ENCODE measurements around the gene MYD88. TPM values are rescaled to one million over a fixed set of nuclear protein-coding genes. Genes with fewer than 3 reads are reported as not detected.

Gene MYD88
- 4.4 and 5.2 TPM in 2 replicates for total RNA-seq (2014; rRNA removed; shearing (Covaris generic))

DNA sequence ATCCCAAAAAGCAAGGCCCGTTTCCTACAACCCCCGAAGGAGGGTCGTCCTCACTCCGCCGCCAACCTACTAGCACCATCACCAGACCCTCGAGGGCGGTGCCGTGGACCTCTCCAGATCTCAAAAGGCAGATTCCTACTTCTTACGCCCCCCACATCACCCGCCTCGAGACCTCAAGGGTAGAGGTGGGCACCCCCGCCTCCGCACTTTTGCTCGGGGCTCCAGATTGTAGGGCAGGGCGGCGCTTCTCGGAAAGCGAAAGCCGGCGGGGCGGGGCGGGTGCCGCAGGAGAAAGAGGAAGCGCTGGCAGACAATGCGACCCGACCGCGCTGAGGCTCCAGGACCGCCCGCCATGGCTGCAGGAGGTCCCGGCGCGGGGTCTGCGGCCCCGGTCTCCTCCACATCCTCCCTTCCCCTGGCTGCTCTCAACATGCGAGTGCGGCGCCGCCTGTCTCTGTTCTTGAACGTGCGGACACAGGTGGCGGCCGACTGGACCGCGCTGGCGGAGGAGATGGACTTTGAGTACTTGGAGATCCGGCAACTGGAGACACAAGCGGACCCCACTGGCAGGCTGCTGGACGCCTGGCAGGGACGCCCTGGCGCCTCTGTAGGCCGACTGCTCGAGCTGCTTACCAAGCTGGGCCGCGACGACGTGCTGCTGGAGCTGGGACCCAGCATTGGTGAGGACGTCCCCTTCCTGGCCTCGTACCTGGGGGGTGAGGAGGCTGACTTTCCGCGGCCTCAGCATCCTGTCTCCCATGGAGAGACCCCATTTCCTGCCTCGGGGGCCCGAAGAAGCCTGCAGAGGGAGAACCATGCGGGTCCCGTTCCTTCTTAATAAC is at the start of gene MYD88:
Gene MYD88 (plus strand): TSS at position 313 of the 842 bp plus-strand sequence. CDS start 40 bp downstream, at position 353.
- Histone ChIP-seq H3K36me3 (peaks cover 25% of the 10 kb centered on the region), H3K27ac (peak within 1 kb of the TSS; percentile 43), H3K4me1 (replicated peaks) (peaks cover 20% of the 10 kb centered on the region), H3K4me3 (peak within 1 kb of the TSS; percentile 83), H3K9me3 (replicated peaks) (no peaks in the 10 kb centered on the region), H3K27me3 (replicated peaks) (no peaks in the 10 kb centered on the region)
- DNase-seq (ENCODE audit: low read depth in 1 of 2, low spot score in 2 of 2), result peak; percentile 75 to 76

DNA sequence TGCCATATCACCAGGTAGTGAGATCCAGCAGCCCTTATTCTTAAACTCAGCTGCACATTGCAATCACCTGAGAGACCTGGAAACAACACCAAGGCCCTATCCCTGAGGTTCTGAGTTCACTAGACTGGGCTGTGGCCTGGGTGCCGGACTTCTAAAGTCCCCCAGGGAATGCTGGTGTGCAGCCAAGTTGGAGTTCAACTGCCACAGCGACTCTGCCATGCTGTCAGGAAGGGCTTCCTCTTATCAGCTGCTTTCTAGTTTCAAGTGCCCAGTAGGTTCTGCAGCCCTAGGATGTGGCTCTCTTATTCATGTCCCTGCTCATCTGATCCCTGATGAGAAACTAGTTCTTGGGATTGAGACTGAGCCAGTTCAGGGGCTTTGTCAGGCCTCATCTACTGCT is 49.3 kb upstream of the MYD88 start:
- Histone ChIP-seq H3K9me3 (replicated peaks) (no peaks in the 10 kb centered on the region), H3K4me1 (replicated peaks) (no peaks in the 10 kb centered on the region), H3K27me3 (replicated peaks) (no peaks in the 10 kb centered on the region; the same call in 1 of the 2 replicates), H3K4me3 (no peak overlapping the region), H3K27ac (no peak overlapping the region), H3K36me3 (no peaks in the 10 kb centered on the region)
- DNase-seq (ENCODE audit: low read depth in 1 of 2, low spot score in 2 of 2), result no peak

DNA sequence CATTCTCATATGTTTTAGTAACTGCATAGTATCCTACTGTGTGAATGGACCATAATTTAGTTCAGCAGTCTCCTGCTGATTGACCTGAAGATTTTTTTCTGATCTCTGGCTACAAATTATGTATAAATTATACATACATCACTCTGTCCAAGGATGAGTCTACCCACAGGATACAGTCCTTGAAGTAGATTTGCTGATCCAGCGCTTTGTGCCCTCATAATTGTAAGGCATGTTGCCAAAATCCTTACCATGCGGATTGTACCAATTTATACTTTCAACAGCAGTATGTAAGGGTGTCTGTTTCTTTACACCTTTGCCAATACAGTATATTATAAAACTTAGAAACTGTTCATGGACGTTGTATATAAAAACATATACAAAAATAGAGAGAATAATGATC is 48.0 kb upstream of the MYD88 start:
- Histone ChIP-seq H3K27me3 (replicated peaks) (no peaks in the 10 kb centered on the region; the same call in 1 of the 2 replicates), H3K4me1 (replicated peaks) (no peaks in the 10 kb centered on the region), H3K9me3 (replicated peaks) (no peaks in the 10 kb centered on the region), H3K4me3 (no peak overlapping the region), H3K36me3 (no peaks in the 10 kb centered on the region), H3K27ac (no peak overlapping the region)
- DNase-seq (ENCODE audit: low read depth in 1 of 2, low spot score in 2 of 2), result no peak

DNA sequence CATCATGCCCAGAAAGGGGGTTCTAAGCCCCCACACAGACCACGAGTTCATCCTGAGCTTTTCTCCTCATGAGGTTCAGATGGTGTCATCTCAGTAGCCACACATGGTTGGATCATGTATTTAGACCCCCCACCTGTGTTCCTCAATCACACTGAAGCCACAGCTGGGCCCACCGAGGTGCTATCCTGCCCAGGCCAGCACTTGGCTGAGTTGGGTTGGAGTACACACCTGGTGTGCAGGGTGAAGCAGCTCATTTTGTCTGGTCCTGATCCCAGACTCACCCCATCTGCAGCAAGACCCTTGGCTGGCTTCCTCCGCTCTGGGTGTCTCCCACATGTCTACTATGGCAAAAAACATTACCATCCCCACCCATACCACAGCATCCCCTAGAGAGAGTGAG is 43.5 kb upstream of the MYD88 start:
- H3K27me3 ChIP-seq (replicated peaks), result no peaks in the 10 kb centered on the region; the same call in 1 of the 2 replicates
- H3K4me3 ChIP-seq, result no peak overlapping the region
- no peaks in the 10 kb centered on the region for H3K4me1 ChIP-seq (replicated peaks)
- no peaks in the 10 kb centered on the region for H3K36me3 ChIP-seq
- no peak overlapping the region for H3K27ac ChIP-seq
- H3K9me3 ChIP-seq (replicated peaks), result no peaks in the 10 kb centered on the region
- DNase-seq (ENCODE audit: low read depth in 1 of 2, low spot score in 2 of 2), result no peak

DNA sequence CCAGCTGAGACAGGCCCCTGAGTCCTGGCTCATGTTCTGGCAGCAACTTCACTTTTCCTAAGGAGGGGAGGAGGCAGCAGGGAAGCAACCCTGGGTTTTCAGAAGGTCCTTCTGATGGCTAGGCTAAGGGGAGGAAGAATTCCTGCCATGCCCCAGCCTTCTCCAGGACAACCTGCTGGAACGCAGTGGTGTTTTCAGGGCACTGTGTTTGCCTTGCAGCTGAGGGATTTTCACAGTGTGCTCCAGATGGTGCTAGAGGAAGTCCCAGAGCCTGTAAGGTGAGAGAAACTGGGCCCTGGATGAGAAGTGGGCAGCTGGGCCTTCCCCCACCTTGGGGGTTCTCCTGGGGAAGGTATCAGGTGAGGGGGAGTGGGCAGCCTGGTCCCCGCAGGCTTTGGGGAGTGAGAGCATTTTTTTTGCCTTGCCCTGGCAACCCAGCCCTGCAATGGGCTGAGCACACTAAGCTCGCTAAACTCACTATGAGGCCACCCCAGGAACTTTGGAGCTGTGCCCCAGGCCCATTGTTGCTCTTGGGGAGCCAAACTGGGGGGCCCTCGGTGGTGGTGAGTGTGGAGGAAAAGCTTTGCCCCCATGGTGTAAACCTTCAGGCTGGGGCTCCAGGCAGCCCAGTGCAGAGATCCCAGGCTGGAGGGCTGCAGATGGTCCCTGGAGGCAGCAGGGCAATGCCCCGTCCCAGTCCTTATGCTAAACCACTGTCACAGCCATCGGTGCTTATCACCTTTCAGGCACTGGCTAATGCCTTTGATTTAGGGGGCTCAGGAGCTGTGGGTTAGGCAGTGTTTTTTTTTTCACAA is 42.6 kb upstream of the MYD88 start:
- no peak overlapping the region for H3K4me3 ChIP-seq
- no peak for DNase-seq (ENCODE audit: low read depth in 1 of 2, low spot score in 2 of 2)

DNA sequence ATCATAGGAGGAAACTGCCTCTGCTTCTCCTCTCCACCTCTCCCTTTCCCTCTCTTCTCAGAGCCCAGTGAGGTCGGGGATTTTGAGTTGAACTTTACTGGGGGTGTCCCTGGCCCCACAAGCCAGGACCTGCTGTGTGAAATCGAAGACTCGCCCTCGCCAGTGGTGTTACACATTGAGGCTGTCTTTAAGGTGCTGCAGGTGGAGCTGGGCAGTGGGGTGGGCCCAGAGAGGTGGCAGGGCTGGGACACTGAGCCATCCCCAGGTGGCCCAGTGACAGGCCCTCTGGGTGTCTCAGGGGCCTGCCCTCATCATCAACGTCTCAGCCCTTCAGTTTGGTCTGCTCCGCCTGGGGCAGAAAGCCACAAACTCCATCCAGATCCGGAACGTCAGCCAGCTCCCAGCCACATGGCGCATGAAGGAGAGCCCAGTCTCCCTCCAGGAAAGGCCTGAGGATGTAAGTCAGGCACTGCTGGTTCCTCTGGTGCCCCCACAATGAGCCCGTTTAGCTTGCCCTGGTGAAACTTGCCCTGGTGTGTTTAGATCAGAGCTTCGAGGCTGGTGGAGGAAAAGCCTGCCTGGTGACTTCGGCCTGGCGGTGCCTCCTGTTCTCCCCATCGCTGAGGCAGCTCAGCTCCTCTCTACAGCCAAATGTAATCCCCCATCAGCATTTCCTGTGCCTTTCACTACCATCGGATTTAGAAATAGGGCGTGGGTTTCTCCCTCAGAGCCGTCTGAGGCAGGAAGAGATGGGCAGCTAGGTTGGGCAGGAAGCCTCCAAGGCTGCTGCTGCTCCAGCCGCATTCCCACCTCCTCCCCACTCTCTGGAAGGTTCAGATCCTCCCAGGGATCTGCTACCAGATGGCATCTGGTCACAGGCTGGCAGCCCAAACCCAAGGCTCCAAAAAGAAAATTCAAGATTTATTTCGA is 40.8 kb upstream of the MYD88 start:
- no peaks in the 10 kb centered on the region for H3K36me3 ChIP-seq
- H3K9me3 ChIP-seq (replicated peaks), result no peaks in the 10 kb centered on the region
- no peak for DNase-seq (ENCODE audit: low read depth in 1 of 2, low spot score in 2 of 2)
- H3K27me3 ChIP-seq (replicated peaks), result peaks cover 3% of the 10 kb centered on the region; the same call in 1 of the 2 replicates
- no peak overlapping the region for H3K27ac ChIP-seq
- no peaks in the 10 kb centered on the region for H3K4me1 ChIP-seq (replicated peaks)
- H3K4me3 ChIP-seq, result no peak overlapping the region

More for the DNA sequence above, 42.6 kb upstream of the MYD88 start:
- Histone ChIP-seq H3K27me3 (replicated peaks) (peaks cover 3% of the 10 kb centered on the region), H3K4me1 (replicated peaks) (no peaks in the 10 kb centered on the region), H3K36me3 (no peaks in the 10 kb centered on the region), H3K27ac (no peak overlapping the region), H3K9me3 (replicated peaks) (no peaks in the 10 kb centered on the region)

DNA sequence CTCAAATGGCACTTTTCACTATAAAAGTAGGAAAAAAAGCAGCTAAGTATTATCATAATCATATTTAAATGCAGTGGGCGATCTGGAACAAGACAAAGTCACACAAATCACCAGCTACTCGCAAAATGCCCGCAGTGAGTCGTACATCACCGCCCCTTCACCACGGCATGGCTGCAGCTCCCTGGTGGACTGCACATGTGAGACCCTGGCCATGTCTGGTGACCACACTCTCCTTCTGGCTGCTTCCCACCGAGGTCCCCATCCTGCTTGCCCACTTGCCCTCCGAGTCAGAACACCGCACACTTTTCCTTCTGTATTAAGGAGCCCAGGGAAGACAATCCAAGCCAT is 40.1 kb upstream of the MYD88 start:
- Histone ChIP-seq H3K9me3 (replicated peaks) (no peaks in the 10 kb centered on the region), H3K27me3 (replicated peaks) (peaks cover 3% of the 10 kb centered on the region; the same call in 1 of the 2 replicates), H3K27ac (no peak overlapping the region), H3K4me1 (replicated peaks) (no peaks in the 10 kb centered on the region), H3K36me3 (no peaks in the 10 kb centered on the region), H3K4me3 (no peak overlapping the region)
- DNase-seq (ENCODE audit: low read depth in 1 of 2, low spot score in 2 of 2), result no peak

DNA sequence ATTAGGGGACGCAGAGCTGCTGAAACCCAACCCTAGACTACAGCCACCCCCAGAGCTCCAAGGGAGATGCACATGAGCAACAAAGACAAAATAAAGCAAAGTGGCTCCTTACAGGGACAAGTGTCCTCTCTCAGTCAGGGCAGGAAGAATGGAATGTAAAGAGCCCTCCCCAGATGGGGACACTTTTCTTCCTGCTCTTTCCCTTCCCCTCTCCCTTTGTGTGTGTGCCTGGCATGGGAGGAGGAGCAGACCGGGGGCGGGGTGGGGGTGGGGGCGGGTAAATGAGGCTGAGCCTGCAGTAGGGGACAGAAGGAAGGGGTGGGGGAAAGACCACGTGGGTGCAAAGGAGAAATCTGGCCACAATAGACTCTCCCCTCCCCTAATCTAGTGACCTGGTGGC is 38.9 kb upstream of the MYD88 start:
- H3K27me3 ChIP-seq (replicated peaks), result peaks cover 3% of the 10 kb centered on the region; the same call in 1 of the 2 replicates
- no peak for DNase-seq (ENCODE audit: low read depth in 1 of 2, low spot score in 2 of 2)
- no peaks in the 10 kb centered on the region for H3K36me3 ChIP-seq

DNA sequence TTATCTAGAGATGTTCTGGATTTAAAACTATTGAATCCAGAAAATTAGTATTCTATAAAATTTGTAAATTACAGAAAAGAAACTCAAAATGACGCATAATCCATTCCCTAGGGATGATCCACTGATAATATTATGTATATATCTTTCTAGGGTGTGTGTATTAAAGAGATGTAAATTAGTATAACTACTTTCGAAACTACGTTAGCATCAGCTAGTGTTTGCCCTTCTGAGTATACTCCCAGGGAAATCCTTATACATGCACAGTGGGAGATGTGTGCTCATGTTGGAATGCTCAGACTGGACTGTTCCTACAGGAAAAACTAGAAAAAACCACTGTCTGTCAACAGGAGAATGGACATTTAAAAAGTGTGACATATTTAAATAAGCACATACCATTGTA is 38.0 kb upstream of the MYD88 start:
- Histone ChIP-seq H3K4me3 (no peak overlapping the region), H3K27ac (no peak overlapping the region), H3K4me1 (replicated peaks) (no peaks in the 10 kb centered on the region), H3K27me3 (replicated peaks) (peaks cover 3% of the 10 kb centered on the region; the same call in 1 of the 2 replicates), H3K9me3 (replicated peaks) (no peaks in the 10 kb centered on the region), H3K36me3 (no peaks in the 10 kb centered on the region)
- DNase-seq (ENCODE audit: low read depth in 1 of 2, low spot score in 2 of 2), result no peak

More for the DNA sequence above, 38.9 kb upstream of the MYD88 start:
- Histone ChIP-seq H3K9me3 (replicated peaks) (no peaks in the 10 kb centered on the region), H3K4me3 (no peak overlapping the region), H3K27ac (no peak overlapping the region), H3K4me1 (replicated peaks) (no peaks in the 10 kb centered on the region)

DNA sequence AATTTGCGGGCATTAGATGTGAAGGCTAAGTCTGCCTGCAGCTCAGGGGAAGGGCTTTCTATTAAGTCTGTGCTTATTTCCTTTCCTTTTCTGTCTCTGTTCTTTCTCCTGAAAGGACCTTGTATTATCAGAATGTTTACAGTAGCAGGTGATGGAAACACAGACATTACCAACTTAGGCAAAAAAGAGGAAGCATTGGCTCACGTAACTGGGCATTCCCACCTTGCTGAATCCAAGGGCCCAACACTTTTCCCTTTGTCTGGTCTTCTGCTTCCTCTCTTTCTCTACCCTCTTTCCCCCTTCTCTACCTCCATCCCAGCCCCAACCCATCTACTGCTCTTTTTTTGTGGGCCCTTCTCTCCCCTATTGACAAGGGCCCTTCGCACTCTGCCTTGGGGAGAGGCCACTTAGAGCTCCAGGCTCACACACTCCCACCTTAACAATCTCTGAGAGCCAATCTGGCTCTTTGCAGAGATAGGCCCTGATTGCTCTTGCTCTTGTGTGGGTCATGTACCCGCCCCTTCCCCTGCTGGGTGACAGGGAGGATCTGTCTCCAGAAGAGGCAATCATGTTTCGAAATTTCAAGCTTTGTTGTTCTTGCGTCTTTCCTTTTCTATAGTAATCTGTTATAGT is 36.5 kb upstream of the MYD88 start:
- Histone ChIP-seq H3K9me3 (replicated peaks) (no peaks in the 10 kb centered on the region; the same call in 1 of the 2 replicates), H3K27ac (no peak overlapping the region), H3K4me1 (replicated peaks) (no peaks in the 10 kb centered on the region), H3K27me3 (replicated peaks) (peaks cover 3% of the 10 kb centered on the region; the same call in 1 of the 2 replicates), H3K36me3 (no peaks in the 10 kb centered on the region), H3K4me3 (no peak overlapping the region)
- DNase-seq (ENCODE audit: low read depth in 1 of 2, low spot score in 2 of 2), result no peak

DNA sequence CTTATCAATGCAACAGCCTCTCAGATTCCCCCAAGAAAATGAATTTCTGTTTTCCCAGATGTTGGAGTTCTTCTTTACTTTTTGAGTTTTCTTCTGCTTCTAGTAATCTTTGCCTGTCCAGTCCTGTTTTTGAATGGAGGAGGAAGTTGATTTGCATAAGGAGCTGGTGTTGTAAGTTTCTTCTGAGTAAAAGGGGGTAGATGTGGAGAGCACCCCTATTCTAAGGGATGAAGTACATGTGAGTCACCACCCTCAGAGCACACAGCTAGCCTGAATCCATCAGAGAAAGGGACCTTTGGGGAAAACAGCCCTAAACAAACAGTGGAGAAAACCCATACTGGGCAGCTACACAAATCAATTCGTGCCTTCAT is 36.0 kb upstream of the MYD88 start:
- Histone ChIP-seq H3K27ac (no peak overlapping the region), H3K4me3 (no peak overlapping the region), H3K27me3 (replicated peaks) (peaks cover 3% of the 10 kb centered on the region; the same call in 1 of the 2 replicates), H3K36me3 (no peaks in the 10 kb centered on the region), H3K9me3 (replicated peaks) (no peaks in the 10 kb centered on the region; the same call in 1 of the 2 replicates), H3K4me1 (replicated peaks) (no peaks in the 10 kb centered on the region)
- DNase-seq (ENCODE audit: low read depth in 1 of 2, low spot score in 2 of 2), result no peak

DNA sequence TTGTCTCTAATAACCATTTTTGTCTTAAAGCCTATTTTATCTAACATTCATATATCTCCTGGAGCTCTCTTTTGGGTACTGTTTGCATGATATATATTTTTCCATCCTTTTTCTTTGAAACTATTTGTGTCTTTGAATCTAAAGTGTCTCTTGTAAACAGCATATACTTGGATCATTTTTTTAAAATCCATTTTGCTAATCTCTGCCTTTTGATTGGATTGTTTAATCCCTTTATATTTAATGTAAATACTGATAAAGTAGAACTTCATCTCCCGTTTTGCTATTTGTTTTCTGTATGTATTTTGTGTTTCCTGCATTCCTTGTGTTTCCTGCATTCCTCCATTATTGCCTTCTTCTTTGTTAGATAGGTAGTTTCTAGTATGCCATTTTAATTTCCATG is 32.9 kb upstream of the MYD88 start:
- Histone ChIP-seq H3K4me1 (replicated peaks) (no peaks in the 10 kb centered on the region), H3K27ac (no peak overlapping the region), H3K4me3 (no peak overlapping the region), H3K27me3 (replicated peaks) (peaks cover 3% of the 10 kb centered on the region; the same call in 1 of the 2 replicates), H3K9me3 (replicated peaks) (no peaks in the 10 kb centered on the region; the same call in 1 of the 2 replicates), H3K36me3 (no peaks in the 10 kb centered on the region)
- DNase-seq (ENCODE audit: low read depth in 1 of 2, low spot score in 2 of 2), result no peak

Measured in SJSA1 (cell line).